ENCODE measurements around the gene USP32. TPM values are rescaled to one million over a fixed set of nuclear protein-coding genes. Genes with fewer than 3 reads are reported as not detected.

USP32 gene
- total and polyA plus RNA-seq, 7 experiments from 2014 or later, result 6.6 to 58.1 (median 35.2) TPM

GRCh38 chr17:60163108-60163784 lies 228.7 kb downstream of the USP32 start:
- Histone ChIP-seq H3K27ac (ENCODE audit: low read depth, low read length) (no peak overlapping the region), H3K4me3 (ENCODE audit: low read length) (no peak overlapping the region), H3K27me3 (ENCODE audit: control insufficient read depth in 2 of 2, insufficient read depth in 2 of 2, low read length in 2 of 2) (no peaks in the 10 kb centered on the region), H3K4me1 (ENCODE audit: control insufficient read depth in 2 of 2, insufficient read depth in 2 of 2, low read length in 2 of 2) (no peaks in the 10 kb centered on the region), H3K9me3 (ENCODE audit: control insufficient read depth in 2 of 3, low read length in 3 of 3) (no peaks in the 10 kb centered on the region), H3K36me3 (ENCODE audit: control insufficient read depth in 2 of 3, insufficient read depth in 3 of 3, low read length in 3 of 3) (no peaks in the 10 kb centered on the region)
- H3K27ac Mint-ChIP-seq, result no peak overlapping the region
- intact Hi-C loops (cut with micrococcal nuclease), result no loop called here
- DNase-seq, result no peak
- ATAC-seq, result no peak
- no peak overlapping the region for H3K4me3 Mint-ChIP-seq
- ChIA-PET CTCF (no interaction called here), POLR2A (no interaction called here)
- peaks cover 7 to 23% (median 13%) of the 10 kb centered on the region in 5 donors for H3K27me3 Mint-ChIP-seq
- H3K4me1 Mint-ChIP-seq, result peaks cover 0 to 19% (median 0%) of the 10 kb centered on the region in 7 donors
- no peaks in the 10 kb centered on the region for H3K36me3 Mint-ChIP-seq
- peaks cover 0 to 3% (median 0%) of the 10 kb centered on the region in 11 donors for H3K9me3 Mint-ChIP-seq

DNA sequence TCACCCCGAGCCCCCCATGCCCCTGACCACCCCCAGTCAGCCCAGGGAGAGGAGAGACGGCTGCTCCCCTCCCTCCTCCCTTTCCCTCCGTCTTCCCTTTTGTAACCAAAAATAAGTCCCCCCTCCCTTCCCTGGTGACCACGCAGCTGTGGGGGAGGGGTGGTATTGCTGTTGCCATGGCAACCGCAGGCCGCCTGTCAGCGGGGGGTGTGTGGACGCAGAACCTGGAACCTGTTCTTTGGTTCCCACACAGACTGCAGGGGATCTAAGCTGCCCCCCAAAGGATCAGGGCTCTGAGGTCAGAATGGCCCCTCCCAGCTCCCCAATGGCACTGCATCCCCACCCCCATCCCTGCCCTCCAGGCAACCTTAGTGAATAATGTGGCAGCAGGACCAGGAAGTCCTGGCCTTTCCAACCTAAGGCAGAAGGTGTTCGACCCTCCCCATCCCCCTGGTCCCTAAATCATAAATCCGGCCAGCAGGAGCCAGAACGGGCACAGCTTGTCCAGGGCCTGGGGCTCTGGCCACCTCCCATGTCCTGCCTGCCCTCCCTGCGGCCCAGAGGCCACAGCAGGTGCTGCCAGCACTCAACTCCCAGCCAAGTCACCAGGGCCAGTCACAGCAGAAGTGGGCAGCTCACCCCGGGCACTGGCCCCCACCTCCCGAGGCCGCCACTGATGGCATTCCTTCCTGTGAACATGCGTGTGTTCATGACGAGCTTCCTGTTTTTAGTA lies 230.2 kb downstream of the USP32 start:
- no peak overlapping the region for H3K27ac Mint-ChIP-seq

DNA sequence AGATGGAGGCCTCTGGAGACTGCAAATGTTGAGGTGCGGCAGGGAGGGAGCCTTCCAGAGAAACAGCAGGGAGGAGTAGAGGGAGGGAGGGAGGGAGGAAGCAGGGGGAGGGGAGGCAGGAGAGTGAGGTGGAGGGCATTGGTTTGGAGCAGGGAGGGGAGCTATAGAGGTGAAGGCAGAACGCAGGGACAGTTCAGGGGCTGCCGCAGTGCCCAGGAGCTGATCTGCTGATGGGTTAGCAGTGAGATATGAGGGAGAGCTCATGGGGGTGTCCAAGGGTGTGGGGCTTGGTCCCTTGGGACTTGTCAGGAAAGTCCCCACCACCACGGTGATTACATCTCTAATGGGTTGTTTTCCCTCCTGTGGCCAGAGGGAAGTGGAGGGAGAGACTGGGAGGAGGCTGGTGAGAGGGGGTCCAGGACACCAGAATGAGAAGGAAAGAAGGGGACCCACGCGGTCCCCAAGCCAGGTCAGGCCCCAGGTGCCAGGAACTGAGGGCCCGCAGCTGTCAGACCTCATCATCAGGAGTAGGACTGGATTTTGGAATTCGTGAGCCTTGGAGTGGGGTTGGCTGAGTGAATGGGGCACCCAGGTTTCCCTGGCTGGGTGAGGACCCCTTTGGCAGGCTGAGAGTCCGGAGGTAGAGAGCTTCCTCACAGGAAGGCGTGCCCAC lies 231.0 kb downstream of the USP32 start:
- peaks cover 0 to 11% (median 0%) of the 10 kb centered on the region in 7 donors for H3K4me1 Mint-ChIP-seq
- Histone ChIP-seq H3K9me3 (ENCODE audit: control insufficient read depth in 2 of 3, low read length in 3 of 3) (no peaks in the 10 kb centered on the region), H3K4me3 (ENCODE audit: low read length) (no peak overlapping the region), H3K36me3 (ENCODE audit: control insufficient read depth in 2 of 3, insufficient read depth in 3 of 3, low read length in 3 of 3) (no peaks in the 10 kb centered on the region), H3K27ac (ENCODE audit: low read depth, low read length) (no peak overlapping the region), H3K4me1 (ENCODE audit: control insufficient read depth in 2 of 2, insufficient read depth in 2 of 2, low read length in 2 of 2) (no peaks in the 10 kb centered on the region), H3K27me3 (ENCODE audit: control insufficient read depth in 2 of 2, insufficient read depth in 2 of 2, low read length in 2 of 2) (no peaks in the 10 kb centered on the region)
- POLR2A ChIA-PET, result no interaction called here
- intact Hi-C loops (cut with micrococcal nuclease), result no loop called here
- no peak overlapping the region for H3K27ac Mint-ChIP-seq
- H3K27me3 Mint-ChIP-seq, result peaks cover 7 to 32% (median 15%) of the 10 kb centered on the region in 5 donors
- H3K9me3 Mint-ChIP-seq, result peaks cover 0 to 3% (median 0%) of the 10 kb centered on the region in 11 donors
- DNase-seq, result no peak
- CTCF ChIA-PET, result no interaction called here
- H3K4me3 Mint-ChIP-seq, result no peak overlapping the region
- no peak for ATAC-seq
- no peaks in the 10 kb centered on the region for H3K36me3 Mint-ChIP-seq

More for the DNA sequence above, 230.2 kb downstream of the USP32 start:
- Histone ChIP-seq H3K4me1 (ENCODE audit: control insufficient read depth in 2 of 2, insufficient read depth in 2 of 2, low read length in 2 of 2) (no peaks in the 10 kb centered on the region), H3K27me3 (ENCODE audit: control insufficient read depth in 2 of 2, insufficient read depth in 2 of 2, low read length in 2 of 2) (no peaks in the 10 kb centered on the region), H3K9me3 (ENCODE audit: control insufficient read depth in 2 of 3, low read length in 3 of 3) (no peaks in the 10 kb centered on the region), H3K4me3 (ENCODE audit: low read length) (no peak overlapping the region), H3K36me3 (ENCODE audit: control insufficient read depth in 2 of 3, insufficient read depth in 3 of 3, low read length in 3 of 3) (no peaks in the 10 kb centered on the region), H3K27ac (ENCODE audit: low read depth, low read length) (no peak overlapping the region)
- intact Hi-C loops (cut with micrococcal nuclease), result no loop called here
- ATAC-seq, result peak; percentile 69
- Mint-ChIP-seq H3K4me3 (no peak overlapping the region), H3K4me1 (peaks cover 0 to 15% (median 0%) of the 10 kb centered on the region in 7 donors), H3K36me3 (no peaks in the 10 kb centered on the region), H3K9me3 (peaks cover 0 to 3% (median 0%) of the 10 kb centered on the region in 11 donors), H3K27me3 (peaks cover 7 to 27% (median 13%) of the 10 kb centered on the region in 5 donors)
- no peak for DNase-seq
- CTCF ChIA-PET, result no interaction called here
- POLR2A ChIA-PET, result no interaction called here

- Histone ChIP-seq H3K9me3 (ENCODE audit: control insufficient read depth in 2 of 3, low read length in 3 of 3) (no peaks in the 10 kb centered on the region), H3K27me3 (ENCODE audit: control insufficient read depth in 2 of 2, insufficient read depth in 2 of 2, low read length in 2 of 2) (no peaks in the 10 kb centered on the region), H3K27ac (ENCODE audit: low read depth, low read length) (no peak overlapping the region), H3K4me1 (ENCODE audit: control insufficient read depth in 2 of 2, insufficient read depth in 2 of 2, low read length in 2 of 2) (no peaks in the 10 kb centered on the region), H3K4me3 (ENCODE audit: low read length) (no peak overlapping the region), H3K36me3 (ENCODE audit: control insufficient read depth in 2 of 3, insufficient read depth in 3 of 3, low read length in 3 of 3) (no peaks in the 10 kb centered on the region)
- ATAC-seq (no peak), DNase-seq (no peak)
- H3K9me3 Mint-ChIP-seq, result peaks cover 0 to 3% (median 0%) of the 10 kb centered on the region in 11 donors
- ChIA-PET POLR2A (no interaction called here), CTCF (no interaction called here)
- H3K4me3 Mint-ChIP-seq, result no peak overlapping the region
- intact Hi-C loops (cut with micrococcal nuclease), result no loop called here
- H3K4me1 Mint-ChIP-seq, result peaks cover 0 to 4% (median 0%) of the 10 kb centered on the region in 7 donors
- peaks cover 11 to 38% (median 20%) of the 10 kb centered on the region in 5 donors for H3K27me3 Mint-ChIP-seq
- H3K27ac Mint-ChIP-seq, result no peak overlapping the region
- no peaks in the 10 kb centered on the region for H3K36me3 Mint-ChIP-seq
These were observed 232.5 kb downstream of the USP32 start for GRCh38 chr17:60159479-60159866.

GRCh38 chr17:60158751-60159478 lies 233.0 kb downstream of the USP32 start:
- H3K27me3 Mint-ChIP-seq, result peaks cover 12 to 38% (median 20%) of the 10 kb centered on the region in 5 donors
- peaks cover 0 to 2% (median 0%) of the 10 kb centered on the region in 7 donors for H3K4me1 Mint-ChIP-seq
- intact Hi-C loops (cut with micrococcal nuclease), result no loop called here
- peaks cover 0 to 3% (median 0%) of the 10 kb centered on the region in 11 donors for H3K9me3 Mint-ChIP-seq
- CTCF ChIA-PET, result no interaction called here
- Histone ChIP-seq H3K36me3 (ENCODE audit: control insufficient read depth in 2 of 3, insufficient read depth in 3 of 3, low read length in 3 of 3) (no peaks in the 10 kb centered on the region), H3K27me3 (ENCODE audit: control insufficient read depth in 2 of 2, insufficient read depth in 2 of 2, low read length in 2 of 2) (no peaks in the 10 kb centered on the region), H3K9me3 (ENCODE audit: control insufficient read depth in 2 of 3, low read length in 3 of 3) (no peaks in the 10 kb centered on the region), H3K4me3 (ENCODE audit: low read length) (no peak overlapping the region), H3K4me1 (ENCODE audit: control insufficient read depth in 2 of 2, insufficient read depth in 2 of 2, low read length in 2 of 2) (no peaks in the 10 kb centered on the region), H3K27ac (ENCODE audit: low read depth, low read length) (no peak overlapping the region)
- POLR2A ChIA-PET, result no interaction called here
- ATAC-seq (no peak), DNase-seq (no peak)
- no peak overlapping the region for H3K27ac Mint-ChIP-seq
- H3K36me3 Mint-ChIP-seq, result no peaks in the 10 kb centered on the region
- H3K4me3 Mint-ChIP-seq, result no peak overlapping the region

DNA sequence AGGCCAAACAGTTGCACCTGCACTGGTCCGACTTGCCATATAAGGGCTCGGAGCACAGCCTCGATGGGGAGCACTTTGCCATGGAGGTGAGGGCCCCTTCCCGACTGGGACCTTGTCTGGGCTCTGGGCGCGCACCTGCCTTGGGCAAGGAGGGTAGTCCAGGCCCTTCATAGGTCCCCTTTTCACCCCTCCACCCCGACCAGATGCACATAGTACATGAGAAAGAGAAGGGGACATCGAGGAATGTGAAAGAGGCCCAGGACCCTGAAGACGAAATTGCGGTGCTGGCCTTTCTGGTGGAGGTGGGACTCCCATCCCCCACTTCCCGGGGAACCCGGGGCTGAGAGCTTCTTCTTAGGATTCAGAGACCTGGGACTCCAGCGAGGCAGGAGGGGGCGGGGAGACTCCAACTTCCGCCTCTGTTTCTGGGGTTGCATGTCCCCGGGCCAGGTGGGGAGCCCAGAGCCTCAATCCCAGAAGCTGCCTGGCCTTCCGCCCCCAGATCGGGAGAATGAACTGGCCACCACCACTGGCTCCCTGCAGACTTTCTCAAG lies 234.4 kb downstream of the USP32 start:
- no peak for DNase-seq
- no peak overlapping the region for H3K4me3 Mint-ChIP-seq
- no peak overlapping the region for H3K4me3 ChIP-seq (ENCODE audit: low read length)
- no peak for ATAC-seq
- peaks cover 0 to 3% (median 0%) of the 10 kb centered on the region in 5 donors for H3K36me3 Mint-ChIP-seq
- peaks cover 21 to 45% (median 29%) of the 10 kb centered on the region in 5 donors for H3K27me3 Mint-ChIP-seq
- no peak overlapping the region for H3K27ac Mint-ChIP-seq
- no peak overlapping the region for H3K27ac ChIP-seq (ENCODE audit: low read depth, low read length)
- peaks cover 0 to 4% (median 0%) of the 10 kb centered on the region in 11 donors for H3K9me3 Mint-ChIP-seq
- POLR2A ChIA-PET, result interaction anchor here (0.7 kb wide), 1 partner anchor 12 kb away, joined by 3 read pairs; no protein-coding TSS in a partner anchor
- H3K4me1 ChIP-seq (ENCODE audit: control insufficient read depth in 2 of 2, insufficient read depth in 2 of 2, low read length in 2 of 2), result no peaks in the 10 kb centered on the region
- H3K4me1 Mint-ChIP-seq, result peaks cover 0 to 2% (median 0%) of the 10 kb centered on the region in 7 donors
- CTCF ChIA-PET, result no interaction called here
- intact Hi-C loops (cut with micrococcal nuclease), result no loop called here
- no peaks in the 10 kb centered on the region for H3K27me3 ChIP-seq (ENCODE audit: control insufficient read depth in 2 of 2, insufficient read depth in 2 of 2, low read length in 2 of 2)
- no peaks in the 10 kb centered on the region for H3K9me3 ChIP-seq (ENCODE audit: control insufficient read depth in 2 of 3, low read length in 3 of 3)
- no peaks in the 10 kb centered on the region for H3K36me3 ChIP-seq (ENCODE audit: control insufficient read depth in 2 of 3, insufficient read depth in 3 of 3, low read length in 3 of 3)
